GM10847 (cell line): ENCODE data around the gene RXRB.

ENCODE experiments used
- POLR2A ChIP-seq: IDR thresholded peaks from 2 replicates; pipeline ENCODE4 v1.6.1; 2011; ENCODE audit not compliant: insufficient read length; ENCODE audit errors: extremely low read depth

The RXRB gene

GRCh38 chr6:33166363-33166762 lies 34.1 kb downstream of the RXRB start:
- TF ChIP-seq POLR2A = no peak

- no peak for TF ChIP-seq POLR2A
These were observed 34.7 kb downstream of the RXRB start for GRCh38 chr6:33165581-33166258.

- TF ChIP-seq POLR2A = no peak
These were observed 35.6 kb downstream of the RXRB start for GRCh38 chr6:33164665-33165373.

- no peak for TF ChIP-seq POLR2A
These were observed 36.3 kb downstream of the RXRB start for GRCh38 chr6:33164176-33164575.

- no peak for TF ChIP-seq POLR2A
These were observed 36.9 kb downstream of the RXRB start for GRCh38 chr6:33163540-33163939.

GRCh38 chr6:33161354-33162331 lies 38.8 kb downstream of the RXRB start:
- TF ChIP-seq POLR2A = no peak

- no peak for TF ChIP-seq POLR2A
These were observed 39.6 kb downstream of the RXRB start for GRCh38 chr6:33160728-33161344.

GRCh38 chr6:33160096-33160495 lies 40.4 kb downstream of the RXRB start:
- no peak for TF ChIP-seq POLR2A

GRCh38 chr6:33156964-33157363 lies 43.5 kb downstream of the RXRB start:
- no peak for TF ChIP-seq POLR2A

- TF ChIP-seq POLR2A = no peak
These were observed 43.9 kb downstream of the RXRB start for GRCh38 chr6:33156561-33156960.

GRCh38 chr6:33154349-33154748 lies 46.1 kb downstream of the RXRB start:
- no peak for TF ChIP-seq POLR2A

- TF ChIP-seq POLR2A = no peak
These were observed 49.4 kb downstream of the RXRB start for GRCh38 chr6:33151050-33151449.

- no peak for TF ChIP-seq POLR2A
These were observed 52.4 kb downstream of the RXRB start for GRCh38 chr6:33147807-33148666.

- no peak for TF ChIP-seq POLR2A
These were observed 56.1 kb downstream of the RXRB start for GRCh38 chr6:33144373-33144772.
